Epithelial cell of prostate (primary cell): Measurements from ENCODE around the gene RIN3.
A peak's percentile ranks its signal among the peaks of the same experiment; 100 is the strongest.

Experiments
- DNase-seq: peaks from one replicate; pipeline ENCODE4 v3.0.0-alpha.2; 2011; ENCODE audit warnings: low read depth, low spot score
- H3K27ac ChIP-seq: fragments of 450-650 bp; 2 replicates; pipeline ENCODE4 v1.5.1; 2017; ENCODE audit warnings: mild to moderate bottlenecking

RIN3 gene

GRCh38 chr14:92513204-92513965 is at the start of gene RIN3:
Gene RIN3, plus strand, starts transcription at chr14:92513781. Its CDS starts 152 bp downstream, at chr14:92513933.
- no peak for DNase-seq
- peak within 1 kb of the TSS; percentile 99 for H3K27ac ChIP-seq

- DNase-seq: no peak
- no peak overlapping the region for H3K27ac ChIP-seq
These were observed 49.4 kb upstream of the RIN3 start for GRCh38 chr14:92464156-92464555.

- no peak overlapping the region for H3K27ac ChIP-seq
- no peak for DNase-seq
These were observed 48.9 kb upstream of the RIN3 start for GRCh38 chr14:92464716-92465115.

GRCh38 chr14:92465353-92466055 is 48.1 kb upstream of the RIN3 start:
- no peak overlapping the region for H3K27ac ChIP-seq
- no peak for DNase-seq

GRCh38 chr14:92466059-92466458 is 47.5 kb upstream of the RIN3 start:
- no peak overlapping the region for H3K27ac ChIP-seq
- DNase-seq: no peak

- peak overlapping the region; percentile 73 for H3K27ac ChIP-seq
- no peak for DNase-seq
These were observed 44.1 kb upstream of the RIN3 start for GRCh38 chr14:92469515-92469914.

- DNase-seq: peak; percentile 55
- peak overlapping the region; percentile 73 for H3K27ac ChIP-seq
These were observed 43.4 kb upstream of the RIN3 start for GRCh38 chr14:92470215-92470614.

- H3K27ac ChIP-seq: peak overlapping the region; percentile 73
- DNase-seq: no peak
These were observed 42.8 kb upstream of the RIN3 start for GRCh38 chr14:92470811-92471210.

GRCh38 chr14:92471919-92472318 is 41.7 kb upstream of the RIN3 start:
- DNase-seq: peak; percentile 34
- H3K27ac ChIP-seq: peak overlapping the region; percentile 73

GRCh38 chr14:92472860-92473259 is 40.7 kb upstream of the RIN3 start:
- DNase-seq: no peak
- peak overlapping the region; percentile 73 for H3K27ac ChIP-seq

- no peak for DNase-seq
- peak overlapping the region; percentile 73 for H3K27ac ChIP-seq
These were observed 40.2 kb upstream of the RIN3 start for GRCh38 chr14:92473261-92473968.

GRCh38 chr14:92473969-92474535 is 39.5 kb upstream of the RIN3 start:
- no peak for DNase-seq
- peak overlapping the region; percentile 73 for H3K27ac ChIP-seq

GRCh38 chr14:92475037-92475436 is 38.5 kb upstream of the RIN3 start:
- no peak overlapping the region for H3K27ac ChIP-seq
- no peak for DNase-seq

GRCh38 chr14:92475451-92476187 is 38.0 kb upstream of the RIN3 start:
- DNase-seq: no peak
- H3K27ac ChIP-seq: no peak overlapping the region

- H3K27ac ChIP-seq: no peak overlapping the region
- DNase-seq: no peak
These were observed 32.7 kb upstream of the RIN3 start for GRCh38 chr14:92480856-92481255.

- DNase-seq: no peak
These were observed 32.2 kb upstream of the RIN3 start for GRCh38 chr14:92481386-92481785.

GRCh38 chr14:92481811-92482555 is 31.6 kb upstream of the RIN3 start:
- DNase-seq: no peak
- no peak overlapping the region for H3K27ac ChIP-seq

More at GRCh38 chr14:92481386-92481785, 32.2 kb upstream of the RIN3 start:
- no peak overlapping the region for H3K27ac ChIP-seq

- H3K27ac ChIP-seq: no peak overlapping the region
- no peak for DNase-seq
These were observed 30.8 kb upstream of the RIN3 start for GRCh38 chr14:92482621-92483319.
